Measurements from ENCODE around the gene SWI5.

GRCh38 chr9:128304136-128304970, 28.3 kb downstream of the SWI5 start:
- TF ChIP-seq, protein P1, sequence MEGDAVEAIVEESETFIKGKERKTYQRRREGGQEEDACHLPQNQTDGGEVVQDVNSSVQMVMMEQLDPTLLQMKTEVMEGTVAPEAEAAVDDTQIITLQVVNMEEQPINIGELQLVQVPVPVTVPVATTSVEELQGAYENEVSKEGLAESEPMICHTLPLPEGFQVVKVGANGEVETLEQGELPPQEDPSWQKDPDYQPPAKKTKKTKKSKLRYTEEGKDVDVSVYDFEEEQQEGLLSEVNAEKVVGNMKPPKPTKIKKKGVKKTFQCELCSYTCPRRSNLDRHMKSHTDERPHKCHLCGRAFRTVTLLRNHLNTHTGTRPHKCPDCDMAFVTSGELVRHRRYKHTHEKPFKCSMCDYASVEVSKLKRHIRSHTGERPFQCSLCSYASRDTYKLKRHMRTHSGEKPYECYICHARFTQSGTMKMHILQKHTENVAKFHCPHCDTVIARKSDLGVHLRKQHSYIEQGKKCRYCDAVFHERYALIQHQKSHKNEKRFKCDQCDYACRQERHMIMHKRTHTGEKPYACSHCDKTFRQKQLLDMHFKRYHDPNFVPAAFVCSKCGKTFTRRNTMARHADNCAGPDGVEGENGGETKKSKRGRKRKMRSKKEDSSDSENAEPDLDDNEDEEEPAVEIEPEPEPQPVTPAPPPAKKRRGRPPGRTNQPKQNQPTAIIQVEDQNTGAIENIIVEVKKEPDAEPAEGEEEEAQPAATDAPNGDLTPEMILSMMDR (conservative IDR thresholded peaks at IDR 0.05; ENCODE audit: low read depth in 2 of 2), result no peak
- TF ChIP-seq POLR2AphosphoS5 (IDR thresholded peaks at IDR 0.05; ENCODE audit: low read depth), result no peak
